C4-2B (cell line): ENCODE data around the gene RFESD.

ENCODE experiments used
- ZFX ChIP-seq: fragments of 450-650 bp; IDR thresholded peaks from 2 replicates; pipeline ENCODE4 v1.6.1; 2017
- TF ChIP-seq, protein P1 (sequence below): fragments of 450-650 bp; conservative IDR thresholded peaks from 2 replicates; pipeline ENCODE4 v1.5.1; 2017; ENCODE audit warnings: mild to moderate bottlenecking

GRCh38 chr5:95704150-95704549, 57.6 kb downstream of the RFESD start:
- TF ChIP-seq, protein P1, sequence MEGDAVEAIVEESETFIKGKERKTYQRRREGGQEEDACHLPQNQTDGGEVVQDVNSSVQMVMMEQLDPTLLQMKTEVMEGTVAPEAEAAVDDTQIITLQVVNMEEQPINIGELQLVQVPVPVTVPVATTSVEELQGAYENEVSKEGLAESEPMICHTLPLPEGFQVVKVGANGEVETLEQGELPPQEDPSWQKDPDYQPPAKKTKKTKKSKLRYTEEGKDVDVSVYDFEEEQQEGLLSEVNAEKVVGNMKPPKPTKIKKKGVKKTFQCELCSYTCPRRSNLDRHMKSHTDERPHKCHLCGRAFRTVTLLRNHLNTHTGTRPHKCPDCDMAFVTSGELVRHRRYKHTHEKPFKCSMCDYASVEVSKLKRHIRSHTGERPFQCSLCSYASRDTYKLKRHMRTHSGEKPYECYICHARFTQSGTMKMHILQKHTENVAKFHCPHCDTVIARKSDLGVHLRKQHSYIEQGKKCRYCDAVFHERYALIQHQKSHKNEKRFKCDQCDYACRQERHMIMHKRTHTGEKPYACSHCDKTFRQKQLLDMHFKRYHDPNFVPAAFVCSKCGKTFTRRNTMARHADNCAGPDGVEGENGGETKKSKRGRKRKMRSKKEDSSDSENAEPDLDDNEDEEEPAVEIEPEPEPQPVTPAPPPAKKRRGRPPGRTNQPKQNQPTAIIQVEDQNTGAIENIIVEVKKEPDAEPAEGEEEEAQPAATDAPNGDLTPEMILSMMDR: no peak
- no peak for TF ChIP-seq ZFX
